A549 treated with RU486 at 1 μM for 4 hours (cell line): ENCODE results near the gene LGI2. TPM values are rescaled to one million over a fixed set of nuclear protein-coding genes. Genes with fewer than 3 reads are reported as not detected.

Experiments used
- total RNA-seq: library from RNA; stranded (reverse); fragments of 200-300 nt; extraction: Qiagen RNA extraction; gene quantifications from 5 replicates; pipeline ENCODE4 v1.2.3, GENCODE V29; 2022; ENCODE audit warnings: low read depth

LGI2 gene, protein sequence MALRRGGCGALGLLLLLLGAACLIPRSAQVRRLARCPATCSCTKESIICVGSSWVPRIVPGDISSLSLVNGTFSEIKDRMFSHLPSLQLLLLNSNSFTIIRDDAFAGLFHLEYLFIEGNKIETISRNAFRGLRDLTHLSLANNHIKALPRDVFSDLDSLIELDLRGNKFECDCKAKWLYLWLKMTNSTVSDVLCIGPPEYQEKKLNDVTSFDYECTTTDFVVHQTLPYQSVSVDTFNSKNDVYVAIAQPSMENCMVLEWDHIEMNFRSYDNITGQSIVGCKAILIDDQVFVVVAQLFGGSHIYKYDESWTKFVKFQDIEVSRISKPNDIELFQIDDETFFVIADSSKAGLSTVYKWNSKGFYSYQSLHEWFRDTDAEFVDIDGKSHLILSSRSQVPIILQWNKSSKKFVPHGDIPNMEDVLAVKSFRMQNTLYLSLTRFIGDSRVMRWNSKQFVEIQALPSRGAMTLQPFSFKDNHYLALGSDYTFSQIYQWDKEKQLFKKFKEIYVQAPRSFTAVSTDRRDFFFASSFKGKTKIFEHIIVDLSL
- 0.09 to 0.38 TPM (median 0.25 TPM) in 5 replicates for total RNA-seq

GRCh38 chr4:25030277-25031076, at the start of gene LGI2:
Gene LGI2, minus strand, starts transcription at chr4:25030946. Its CDS starts 253 bp downstream, at chr4:25030693.

Other genes with a start within 250 kb of the LGI2 start
- gene SOD3, start 235.4 kb downstream of the LGI2 start, total RNA-seq: not detected in 5 replicates
- gene CCDC149, start 117.9 kb downstream of the LGI2 start, total RNA-seq: 1.4 to 2.0 TPM (median 1.9 TPM) in 5 replicates
- 2.1 to 3.2 TPM (median 2.5 TPM) in 5 replicates for gene SEPSECS, start 129.5 kb upstream of the LGI2 start, total RNA-seq
- 2.3 to 8.6 TPM (median 8.0 TPM) in 5 replicates for gene PI4K2B, start 203.1 kb upstream of the LGI2 start, total RNA-seq